ENCODE data around the gene FHIT. TPM values are rescaled to one million over a fixed set of nuclear protein-coding genes. Genes with fewer than 3 reads are reported as not detected.

The FHIT gene
- total RNA-seq, 4 donors from 2014 or later, result 0.72 to 5.2 (median 2.1) TPM

DNA sequence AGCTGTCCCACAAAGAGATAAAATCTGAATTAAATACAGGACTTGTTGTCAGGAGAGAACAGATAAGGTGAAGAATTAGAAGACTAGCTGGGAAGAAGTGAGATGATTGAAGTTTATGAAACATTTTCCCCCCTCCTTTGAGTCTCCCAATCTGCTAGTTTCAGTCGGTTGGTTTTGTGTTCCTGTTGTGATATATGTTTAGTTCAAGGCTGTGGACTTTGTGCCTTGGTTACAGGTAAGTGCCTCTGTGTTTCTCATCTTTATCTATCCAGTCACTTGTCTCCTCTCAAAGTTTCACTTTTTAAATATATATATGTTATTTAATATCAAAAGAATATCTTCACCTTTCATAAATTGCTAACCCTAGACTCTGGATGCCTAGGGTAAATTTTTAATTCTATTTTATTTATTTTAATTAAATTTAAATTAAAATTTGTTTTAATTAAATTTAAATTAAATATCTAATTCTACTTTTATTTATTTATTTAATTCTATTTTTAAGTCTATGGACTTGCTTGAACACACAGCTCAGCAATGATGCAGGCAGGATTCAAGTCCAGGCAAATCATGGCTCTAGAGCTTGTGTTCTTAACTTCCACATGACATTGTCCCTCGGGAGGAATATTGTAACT lies 190.0 kb downstream of the FHIT start:
- in situ Hi-C loops (cut with MboI; ENCODE audit: low sequenced_read_pairs in 4 of 4) (no loop called here), intact Hi-C loops (cut with DNase I; ENCODE audit: low total_unique reads) (no loop called here)
- Histone ChIP-seq H3K36me3 (no peaks in the 10 kb centered on the region), H3K27ac (no peak overlapping the region), H3K27me3 (no peaks in the 10 kb centered on the region), H3K4me1 (peaks cover 0 to 3% of the 10 kb centered on the region in 2 donors), H3K4me3 (no peak overlapping the region), H3K9me3 (no peaks in the 10 kb centered on the region)
- DNase-seq, result no peak
- ATAC-seq, result no peak
- TF ChIP-seq POLR2A (IDR thresholded peaks at IDR 0.05), result no peak
- TF ChIP-seq, protein P1, sequence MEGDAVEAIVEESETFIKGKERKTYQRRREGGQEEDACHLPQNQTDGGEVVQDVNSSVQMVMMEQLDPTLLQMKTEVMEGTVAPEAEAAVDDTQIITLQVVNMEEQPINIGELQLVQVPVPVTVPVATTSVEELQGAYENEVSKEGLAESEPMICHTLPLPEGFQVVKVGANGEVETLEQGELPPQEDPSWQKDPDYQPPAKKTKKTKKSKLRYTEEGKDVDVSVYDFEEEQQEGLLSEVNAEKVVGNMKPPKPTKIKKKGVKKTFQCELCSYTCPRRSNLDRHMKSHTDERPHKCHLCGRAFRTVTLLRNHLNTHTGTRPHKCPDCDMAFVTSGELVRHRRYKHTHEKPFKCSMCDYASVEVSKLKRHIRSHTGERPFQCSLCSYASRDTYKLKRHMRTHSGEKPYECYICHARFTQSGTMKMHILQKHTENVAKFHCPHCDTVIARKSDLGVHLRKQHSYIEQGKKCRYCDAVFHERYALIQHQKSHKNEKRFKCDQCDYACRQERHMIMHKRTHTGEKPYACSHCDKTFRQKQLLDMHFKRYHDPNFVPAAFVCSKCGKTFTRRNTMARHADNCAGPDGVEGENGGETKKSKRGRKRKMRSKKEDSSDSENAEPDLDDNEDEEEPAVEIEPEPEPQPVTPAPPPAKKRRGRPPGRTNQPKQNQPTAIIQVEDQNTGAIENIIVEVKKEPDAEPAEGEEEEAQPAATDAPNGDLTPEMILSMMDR (IDR thresholded peaks at IDR 0.05 in 4 of 5, conservative IDR thresholded peaks at IDR 0.05 in 1 of 5), result no peak

- peak in 1 of 2 donors; percentile 16 for ATAC-seq
Measured at GRCh38 chr3:61060411-61060861, 190.8 kb downstream of the FHIT start.

DNA sequence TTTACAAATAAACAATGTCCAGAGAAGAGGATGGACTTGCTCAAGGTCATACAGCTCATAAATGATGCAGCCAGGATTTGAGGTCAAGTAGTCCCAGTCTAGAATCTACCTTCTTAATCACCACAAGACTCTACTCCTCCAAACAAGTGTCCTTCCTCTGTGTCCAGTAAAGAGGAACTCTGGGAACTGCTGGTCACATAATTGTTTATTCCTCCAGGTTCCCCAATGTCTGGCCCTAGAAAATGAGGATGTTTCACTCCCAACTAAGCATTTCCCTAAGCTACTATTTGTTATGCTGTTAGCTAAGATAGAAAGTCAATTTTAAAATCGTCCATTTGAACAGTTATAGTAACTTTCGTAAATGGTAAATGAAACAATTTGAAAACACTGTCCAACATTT lies 192.4 kb downstream of the FHIT start:
- no peaks in the 10 kb centered on the region for H3K36me3 ChIP-seq
- intact Hi-C loops (cut with DNase I; ENCODE audit: low total_unique reads), result no loop called here
- no peaks in the 10 kb centered on the region for H3K9me3 ChIP-seq
- no peaks in the 10 kb centered on the region for H3K27me3 ChIP-seq
- H3K4me1 ChIP-seq, result peaks cover 0 to 3% of the 10 kb centered on the region in 2 donors
- in situ Hi-C loops (cut with MboI; ENCODE audit: low sequenced_read_pairs in 4 of 4), result no loop called here
- H3K4me3 ChIP-seq, result no peak overlapping the region
- H3K27ac ChIP-seq, result no peak overlapping the region
- ATAC-seq (no peak), DNase-seq (no peak)
- TF ChIP-seq, protein P1 (IDR thresholded peaks at IDR 0.05 in 4 of 5, conservative IDR thresholded peaks at IDR 0.05 in 1 of 5), result no peak
- TF ChIP-seq POLR2A (IDR thresholded peaks at IDR 0.05), result no peak

More at GRCh38 chr3:61060411-61060861, 190.8 kb downstream of the FHIT start:
- no peak overlapping the region for H3K4me3 ChIP-seq
- no peaks in the 10 kb centered on the region for H3K36me3 ChIP-seq
- H3K27me3 ChIP-seq, result no peaks in the 10 kb centered on the region
- no peak overlapping the region for H3K27ac ChIP-seq
- peaks cover 0 to 3% of the 10 kb centered on the region in 2 donors for H3K4me1 ChIP-seq
- H3K9me3 ChIP-seq, result no peaks in the 10 kb centered on the region
- no peak for TF ChIP-seq POLR2A (IDR thresholded peaks at IDR 0.05)
- TF ChIP-seq, protein P1 (IDR thresholded peaks at IDR 0.05 in 4 of 5, conservative IDR thresholded peaks at IDR 0.05 in 1 of 5), result no peak
- no peak for DNase-seq
- in situ Hi-C loops (cut with MboI; ENCODE audit: low sequenced_read_pairs in 4 of 4) (no loop called here), intact Hi-C loops (cut with DNase I; ENCODE audit: low total_unique reads) (no loop called here)

DNA sequence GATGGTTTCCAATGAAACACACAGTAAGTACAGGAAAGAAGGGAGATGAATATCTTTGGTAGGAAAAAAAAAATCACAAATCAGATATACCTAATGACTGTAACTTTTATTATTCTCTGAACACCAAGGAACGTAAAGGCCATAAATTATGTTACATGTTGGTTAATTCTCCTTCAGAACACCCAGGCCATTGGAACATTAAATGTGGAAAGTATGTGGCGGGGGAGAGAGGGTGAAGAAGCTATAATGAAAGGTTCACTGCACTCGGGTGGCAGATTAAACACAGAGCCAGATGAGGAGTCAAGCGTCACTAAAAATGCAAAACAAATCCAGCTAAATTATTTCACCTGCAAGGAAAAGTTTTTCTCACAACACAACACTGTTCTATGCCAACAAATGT lies 193.8 kb downstream of the FHIT start:
- Histone ChIP-seq H3K36me3 (no peaks in the 10 kb centered on the region), H3K4me1 (peaks cover 0 to 3% of the 10 kb centered on the region in 2 donors), H3K27ac (no peak overlapping the region), H3K27me3 (no peaks in the 10 kb centered on the region), H3K4me3 (no peak overlapping the region), H3K9me3 (no peaks in the 10 kb centered on the region)
- TF ChIP-seq POLR2A (IDR thresholded peaks at IDR 0.05), result no peak
- TF ChIP-seq, protein P1 (IDR thresholded peaks at IDR 0.05 in 4 of 5, conservative IDR thresholded peaks at IDR 0.05 in 1 of 5), result no peak
- no peak for ATAC-seq
- no peak for DNase-seq
- in situ Hi-C loops (cut with MboI; ENCODE audit: low sequenced_read_pairs in 4 of 4) (no loop called here), intact Hi-C loops (cut with DNase I; ENCODE audit: low total_unique reads) (no loop called here)

- intact Hi-C loops (cut with DNase I; ENCODE audit: low total_unique reads), result no loop called here
- H3K9me3 ChIP-seq, result no peaks in the 10 kb centered on the region
- no peaks in the 10 kb centered on the region for H3K36me3 ChIP-seq
- no peaks in the 10 kb centered on the region for H3K4me1 ChIP-seq
- H3K27ac ChIP-seq, result no peak overlapping the region
- H3K27me3 ChIP-seq, result no peaks in the 10 kb centered on the region
- in situ Hi-C loops (cut with MboI; ENCODE audit: low sequenced_read_pairs in 4 of 4), result no loop called here
- no peak for ATAC-seq
- DNase-seq, result no peak
- TF ChIP-seq, protein P1 (IDR thresholded peaks at IDR 0.05 in 4 of 5, conservative IDR thresholded peaks at IDR 0.05 in 1 of 5), result no peak
- no peak for TF ChIP-seq POLR2A (IDR thresholded peaks at IDR 0.05)
- no peak overlapping the region for H3K4me3 ChIP-seq
Measured at GRCh38 chr3:61055447-61055846, 195.8 kb downstream of the FHIT start.
